HG03060 (cell line): ENCODE data around the gene ROBO3.

Experiments
- ATAC-seq: cut with Tn5 transposase; IDR thresholded peaks from one replicate; pipeline ENCODE4 v1.9.1; 2021; ENCODE audit warnings: low read depth, moderate number of reproducible peaks; ENCODE audit not compliant: unreplicated experiment

Gene ROBO3

GRCh38 chr11:124890683-124891372 is 25.6 kb downstream of the ROBO3 start:
- no peak for ATAC-seq

DNA sequence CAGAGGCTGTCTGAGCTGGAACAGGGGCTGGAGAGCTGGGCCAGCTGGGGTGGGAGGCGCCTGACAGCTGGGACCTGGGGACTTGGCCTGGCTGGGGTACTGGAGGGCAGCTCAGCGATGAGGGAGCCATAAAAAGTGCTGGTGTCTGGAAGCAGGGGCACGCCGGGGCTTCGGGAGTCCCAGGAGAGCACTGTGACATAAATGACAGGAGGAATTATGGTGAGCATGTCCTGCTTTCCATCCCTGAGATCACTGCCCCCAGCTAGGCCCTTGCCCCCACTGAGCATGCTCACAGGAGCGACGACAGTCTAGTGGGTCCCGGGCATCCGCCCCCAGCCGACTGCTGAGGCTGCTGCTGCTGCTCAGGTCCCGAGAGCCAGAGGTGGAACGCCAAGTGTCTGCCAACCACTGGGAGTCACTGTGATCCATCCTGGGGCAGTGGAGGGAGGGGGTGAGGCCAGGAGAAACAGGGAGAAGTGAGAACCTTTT is 26.2 kb downstream of the ROBO3 start:
- ATAC-seq, result no peak

DNA sequence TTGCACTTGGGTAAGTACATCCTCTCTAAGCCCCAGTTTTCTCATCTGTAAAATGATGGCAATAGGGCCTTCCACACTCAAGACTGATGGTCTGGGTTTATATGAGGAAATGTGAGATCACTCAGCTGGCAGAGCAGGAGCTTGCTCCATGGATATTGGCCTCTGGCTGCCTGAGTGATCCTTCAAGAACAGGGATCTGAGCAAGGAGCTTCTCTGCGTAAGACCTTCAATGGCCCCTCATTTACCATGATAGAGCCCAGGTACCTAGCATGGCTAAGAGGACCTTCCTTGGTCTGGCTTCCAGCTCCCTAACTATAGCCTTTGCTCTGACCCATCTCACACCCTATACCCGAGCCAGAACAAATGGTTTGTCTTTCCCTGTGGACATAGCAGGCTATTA is 26.9 kb downstream of the ROBO3 start:
- ATAC-seq, result no peak

DNA sequence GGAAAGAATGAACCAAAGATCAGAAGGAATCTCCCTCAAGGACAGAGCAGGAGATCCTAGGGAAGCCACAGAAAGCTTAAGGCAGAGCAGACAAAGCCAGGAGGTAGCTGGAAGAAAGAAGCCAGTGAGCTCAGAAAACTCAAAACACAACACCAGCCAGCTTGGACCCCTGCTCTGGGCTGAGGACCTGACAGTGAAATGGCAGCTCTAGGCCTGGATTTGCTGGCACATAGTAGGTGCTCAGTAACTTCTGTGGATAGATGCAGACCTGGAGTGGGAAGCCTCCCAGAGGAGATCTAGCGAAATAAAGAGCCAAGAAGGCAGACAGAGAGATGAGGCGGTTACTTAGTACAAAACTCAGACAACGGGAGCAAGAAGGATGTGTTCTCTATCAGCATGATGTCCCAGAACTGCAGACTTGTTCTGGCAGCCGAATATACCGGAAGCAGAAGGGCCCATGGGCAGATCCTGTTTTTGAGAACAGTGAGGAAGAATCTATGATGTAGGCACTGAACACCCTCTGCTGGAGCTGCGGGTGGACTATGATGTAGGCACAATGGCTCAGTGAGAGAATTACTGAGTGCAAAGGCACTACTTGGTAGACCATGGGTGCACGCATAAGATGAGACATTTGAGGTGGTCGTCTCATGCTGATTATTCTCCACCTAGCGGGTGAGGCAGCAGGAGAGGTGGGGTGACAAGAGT is 27.7 kb downstream of the ROBO3 start:
- no peak for ATAC-seq

- no peak for ATAC-seq
Observed at GRCh38 chr11:124893781-124894401, 28.7 kb downstream of the ROBO3 start.

DNA sequence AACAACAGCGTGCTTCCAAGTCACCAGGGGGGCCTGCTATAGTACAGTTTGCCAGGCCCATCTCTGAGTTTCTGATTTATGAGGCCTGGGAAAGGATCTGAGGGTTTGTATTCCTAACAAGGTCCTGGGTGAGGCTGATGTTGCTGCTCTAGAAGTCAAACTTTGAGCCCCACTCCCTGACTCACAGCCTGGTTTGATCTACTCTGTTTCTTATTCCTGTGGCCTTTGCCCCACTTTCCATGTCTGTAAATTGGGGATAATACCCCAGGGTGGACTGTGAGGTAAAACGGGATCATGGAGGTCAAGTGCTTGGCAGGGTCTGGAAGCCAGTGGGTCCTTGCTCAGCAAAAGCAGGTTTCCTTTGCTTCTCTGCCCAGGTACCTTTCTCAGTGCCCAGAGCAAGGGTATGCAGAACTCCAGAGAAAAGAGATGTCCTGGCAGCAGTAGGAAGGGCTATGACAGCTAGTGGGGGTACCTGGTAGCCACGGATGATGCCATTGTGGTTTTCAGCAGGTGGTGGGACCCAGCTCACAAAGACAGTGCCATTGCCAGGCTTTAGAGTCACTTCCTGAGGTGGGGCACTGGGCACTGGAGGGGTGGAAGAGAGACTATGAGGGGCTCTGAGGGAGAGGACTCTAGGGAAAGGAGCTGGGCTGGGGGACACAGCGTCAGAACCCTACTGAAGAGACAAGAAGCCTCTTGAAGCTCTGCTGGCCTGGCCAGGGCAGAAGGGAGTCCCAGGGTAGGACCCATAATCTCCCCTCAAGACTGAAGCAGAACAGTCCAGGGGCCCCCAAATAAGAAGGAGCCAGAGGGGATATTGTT is 29.6 kb downstream of the ROBO3 start:
- no peak for ATAC-seq

- ATAC-seq, result no peak
Observed at GRCh38 chr11:124895471-124895971, 30.3 kb downstream of the ROBO3 start.

- ATAC-seq, result no peak
Observed at GRCh38 chr11:124896071-124896750, 31.0 kb downstream of the ROBO3 start.

DNA sequence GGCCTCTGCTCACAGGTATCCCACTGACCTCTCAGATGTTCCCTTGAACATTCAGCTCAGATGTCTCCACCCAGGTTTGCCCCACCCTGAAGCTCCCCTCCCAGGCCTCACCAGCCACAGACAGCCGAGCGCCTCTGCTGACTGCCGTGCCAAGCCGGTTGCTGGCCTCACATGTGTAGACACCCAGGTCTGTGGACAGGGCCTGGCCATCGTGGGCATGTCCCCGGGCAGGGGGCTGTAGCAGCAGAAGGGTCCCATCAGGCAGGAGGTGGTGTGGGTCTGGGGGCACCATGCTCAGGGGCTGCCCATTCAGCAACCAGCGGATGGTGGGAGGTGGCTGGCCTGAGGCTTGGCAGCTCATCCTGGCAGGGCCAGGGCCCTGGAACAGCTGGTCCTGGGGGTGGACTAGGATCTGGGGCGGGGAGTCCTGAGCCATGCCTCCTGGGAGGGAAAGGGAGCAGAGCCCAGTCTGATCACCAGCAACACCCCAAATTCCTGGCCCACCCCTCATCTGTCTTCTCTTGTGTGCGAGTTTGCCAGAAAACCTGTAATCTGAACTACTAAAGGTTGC is 31.7 kb downstream of the ROBO3 start:
- no peak for ATAC-seq

DNA sequence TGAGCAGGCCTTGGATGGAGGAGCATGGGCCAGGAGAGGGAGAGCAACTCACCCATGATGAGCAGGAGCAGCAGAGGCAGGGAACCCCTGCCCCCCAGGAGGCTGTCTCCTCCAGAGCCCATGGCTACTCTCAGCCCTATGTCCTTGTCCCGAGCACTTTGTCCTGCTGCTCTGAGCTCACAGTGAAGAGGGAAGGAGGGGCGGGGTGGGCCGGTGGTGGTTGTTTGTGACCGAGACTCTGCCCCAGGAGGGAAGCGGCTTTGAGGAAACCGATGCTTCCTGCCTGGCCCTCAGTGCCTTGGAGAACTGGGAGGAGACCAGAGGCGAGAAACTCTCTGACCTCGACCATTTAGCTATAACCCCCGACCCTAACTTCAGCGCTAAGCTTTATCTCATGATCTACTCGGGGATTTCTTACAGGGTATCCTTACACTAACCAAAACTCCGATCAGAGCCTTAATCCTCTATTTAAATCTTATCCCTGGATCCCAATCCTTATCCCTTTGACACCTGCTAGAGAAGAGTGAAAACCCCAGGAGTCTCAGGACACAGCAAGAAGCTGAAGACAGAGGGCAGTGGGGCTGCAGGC is 32.5 kb downstream of the ROBO3 start, which contains the start of gene ROBO4:
Gene ROBO4, minus strand, starts transcription at position 192 of the 589 bp plus-strand sequence. Its CDS starts 70 bp downstream, at position 122.
- no peak for ATAC-seq

DNA sequence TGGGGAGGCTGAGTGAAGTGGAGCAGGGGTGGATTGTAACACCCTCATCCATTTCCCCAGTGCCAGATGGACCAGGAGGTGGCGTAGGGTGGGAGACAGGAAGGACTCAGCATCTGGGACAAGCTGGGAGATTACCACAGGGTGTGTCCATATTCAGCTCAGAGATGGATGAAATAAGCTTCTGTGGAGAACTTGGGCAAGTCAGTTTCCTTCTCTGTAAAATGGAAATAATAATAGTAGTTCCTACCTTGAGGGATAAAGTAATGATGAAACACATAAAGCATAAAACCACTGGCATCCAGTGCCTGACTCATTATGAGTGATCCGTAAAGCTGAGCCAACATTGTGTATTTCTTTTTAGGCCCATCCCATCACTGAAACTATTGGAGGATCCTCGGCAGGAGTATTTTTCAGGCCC is 33.0 kb downstream of the ROBO3 start:
- ATAC-seq, result no peak

DNA sequence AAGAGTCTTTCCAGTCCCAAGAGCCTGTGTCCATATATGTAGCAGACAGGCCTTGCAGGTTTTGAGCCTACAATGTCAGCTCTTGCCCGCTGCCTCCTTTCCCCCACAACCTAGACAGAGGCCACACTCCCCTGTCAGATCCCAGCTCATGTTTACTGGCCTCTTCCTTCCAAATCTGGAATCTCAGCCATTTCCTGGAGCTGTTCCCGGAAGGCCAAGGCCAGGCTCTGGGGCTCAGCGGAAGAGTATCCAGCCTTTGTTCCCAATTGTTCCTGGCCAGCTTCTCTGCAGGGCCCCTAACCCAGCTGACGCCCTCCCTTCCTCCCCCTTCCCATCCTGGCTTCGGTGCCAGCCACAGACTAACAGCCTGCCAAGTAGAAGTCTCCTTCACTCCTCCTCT is 33.5 kb downstream of the ROBO3 start:
- no peak for ATAC-seq

GRCh38 chr11:124899383-124900145 is 34.3 kb downstream of the ROBO3 start:
- ATAC-seq, result no peak

GRCh38 chr11:124900464-124900863 is 35.2 kb downstream of the ROBO3 start:
- ATAC-seq, result no peak

GRCh38 chr11:124902616-124903015 is 37.4 kb downstream of the ROBO3 start:
- no peak for ATAC-seq

DNA sequence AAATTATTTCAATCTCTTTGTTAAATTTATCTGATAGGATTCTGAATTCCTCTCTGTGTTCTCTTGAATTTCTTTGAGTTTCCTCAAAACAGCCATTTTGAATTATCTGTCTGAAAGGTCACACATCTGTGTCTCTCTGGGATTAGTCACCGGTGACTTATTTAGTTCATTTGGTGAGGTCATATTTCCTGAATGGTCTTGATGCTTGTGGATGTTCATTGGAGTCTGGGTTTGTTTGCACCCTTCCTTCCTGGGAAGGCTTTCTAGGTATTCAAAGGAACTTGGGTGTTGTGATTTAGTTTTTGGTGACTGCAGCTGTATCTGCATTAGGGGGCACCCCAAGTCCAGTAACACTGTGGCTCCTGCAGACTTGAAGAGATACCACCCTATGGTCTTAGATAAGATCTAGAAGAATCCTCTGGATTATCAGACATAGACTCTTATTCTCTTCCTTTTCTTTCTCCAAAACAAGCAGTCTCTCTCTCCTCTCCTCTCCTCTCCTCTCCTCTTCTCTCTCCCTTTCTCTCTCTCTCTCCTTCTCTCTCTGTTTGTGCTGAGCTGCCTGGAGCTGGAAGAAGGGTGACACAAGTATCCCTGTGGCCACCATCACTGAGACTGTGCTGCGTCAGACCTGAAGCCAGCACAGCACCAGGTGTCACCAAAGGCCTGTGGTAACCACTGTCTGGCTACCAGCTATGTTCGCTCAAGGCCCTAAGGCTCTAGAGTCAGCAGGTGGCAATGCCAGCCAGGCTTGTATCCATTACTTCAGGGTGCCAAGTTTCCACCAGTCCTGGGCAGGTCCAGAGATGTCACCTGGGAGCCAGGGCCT is 50.5 kb downstream of the ROBO3 start:
- no peak for ATAC-seq

GRCh38 chr11:124916370-124916710 is 51.1 kb downstream of the ROBO3 start:
- no peak for ATAC-seq
